A549 (cell line): ENCODE data around the gene DDX10.

Experiments
- EP300 ChIP-seq, 2 experiments: fragments of >200 bp; sonication (Bioruptor Twin); formaldehyde crosslinking; IDR thresholded peaks; 2 replicates in 1 of 2; 3 replicates in 1 of 2; pipeline ENCODE4 v1.6.1; 2016 to 2017
- HOXB5 ChIP-seq: fragments of 250-450 bp; sonication (Bioruptor Pico); IDR thresholded peaks from 2 replicates; pipeline ENCODE4 v1.5.0; 2020; ENCODE audit warnings: mild to moderate bottlenecking, moderate library complexity
- MAFK ChIP-seq: fragments of 450-650 bp; IDR thresholded peaks from 2 replicates; pipeline ENCODE4 v1.6.1; 2014; ENCODE audit not compliant: partially characterized antibody
- POLR2A ChIP-seq: IDR thresholded peaks from 2 replicates; pipeline ENCODE4 v1.6.1; 2012; ENCODE audit warnings: mild to moderate bottlenecking, low read length
- SMC3 ChIP-seq: fragments of >200 bp; sonication (Bioruptor Twin); formaldehyde crosslinking; IDR thresholded peaks from 3 replicates; pipeline ENCODE4 v1.6.1; 2018; ENCODE audit warnings: inconsistent platforms
- TP53 ChIP-seq: fragments of 250-450 bp; sonication (Bioruptor Pico); IDR thresholded peaks from 2 replicates; pipeline ENCODE4 v1.5.0; 2021; ENCODE audit warnings: mild to moderate bottlenecking, moderate library complexity
- TF ChIP-seq, protein P1 (sequence below): fragments of >200 bp; sonication (Bioruptor Twin); formaldehyde crosslinking; IDR thresholded peaks from 3 replicates; pipeline ENCODE4 v1.5.1; 2016
- TF ChIP-seq, protein P2 (sequence below): IDR thresholded peaks from 2 replicates; pipeline ENCODE4 v1.6.1; 2012

GRCh38 chr11:108906826-108907225 is 242.0 kb downstream of the DDX10 start:
- no peak for TF ChIP-seq POLR2A
- TF ChIP-seq MAFK, result peak; percentile 41
- no peak for TF ChIP-seq HOXB5 (CRISPR knock-in tag)
- no peak for TF ChIP-seq TP53 (CRISPR knock-in tag)
- TF ChIP-seq EP300 (IDR thresholded peaks at IDR 0.05), result no peak
- TF ChIP-seq, protein P1, sequence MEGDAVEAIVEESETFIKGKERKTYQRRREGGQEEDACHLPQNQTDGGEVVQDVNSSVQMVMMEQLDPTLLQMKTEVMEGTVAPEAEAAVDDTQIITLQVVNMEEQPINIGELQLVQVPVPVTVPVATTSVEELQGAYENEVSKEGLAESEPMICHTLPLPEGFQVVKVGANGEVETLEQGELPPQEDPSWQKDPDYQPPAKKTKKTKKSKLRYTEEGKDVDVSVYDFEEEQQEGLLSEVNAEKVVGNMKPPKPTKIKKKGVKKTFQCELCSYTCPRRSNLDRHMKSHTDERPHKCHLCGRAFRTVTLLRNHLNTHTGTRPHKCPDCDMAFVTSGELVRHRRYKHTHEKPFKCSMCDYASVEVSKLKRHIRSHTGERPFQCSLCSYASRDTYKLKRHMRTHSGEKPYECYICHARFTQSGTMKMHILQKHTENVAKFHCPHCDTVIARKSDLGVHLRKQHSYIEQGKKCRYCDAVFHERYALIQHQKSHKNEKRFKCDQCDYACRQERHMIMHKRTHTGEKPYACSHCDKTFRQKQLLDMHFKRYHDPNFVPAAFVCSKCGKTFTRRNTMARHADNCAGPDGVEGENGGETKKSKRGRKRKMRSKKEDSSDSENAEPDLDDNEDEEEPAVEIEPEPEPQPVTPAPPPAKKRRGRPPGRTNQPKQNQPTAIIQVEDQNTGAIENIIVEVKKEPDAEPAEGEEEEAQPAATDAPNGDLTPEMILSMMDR, result no peak
- TF ChIP-seq SMC3, result no peak
- TF ChIP-seq, protein P2, sequence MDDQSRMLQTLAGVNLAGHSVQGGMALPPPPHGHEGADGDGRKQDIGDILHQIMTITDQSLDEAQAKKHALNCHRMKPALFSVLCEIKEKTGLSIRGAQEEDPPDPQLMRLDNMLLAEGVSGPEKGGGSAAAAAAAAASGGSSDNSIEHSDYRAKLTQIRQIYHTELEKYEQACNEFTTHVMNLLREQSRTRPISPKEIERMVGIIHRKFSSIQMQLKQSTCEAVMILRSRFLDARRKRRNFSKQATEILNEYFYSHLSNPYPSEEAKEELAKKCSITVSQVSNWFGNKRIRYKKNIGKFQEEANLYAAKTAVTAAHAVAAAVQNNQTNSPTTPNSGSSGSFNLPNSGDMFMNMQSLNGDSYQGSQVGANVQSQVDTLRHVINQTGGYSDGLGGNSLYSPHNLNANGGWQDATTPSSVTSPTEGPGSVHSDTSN, result no peak
